OCI-M1 (cell line): ENCODE data around the gene ZSCAN4.

Experiments used
- DNase-seq: peaks from one replicate; lab custom pipeline; 2025; lab: John Stamatoyannopoulos, UW

Gene ZSCAN4

GRCh38 chr19:57682226-57682766 lies 13.6 kb downstream of the ZSCAN4 start:
- no peak for DNase-seq

GRCh38 chr19:57686727-57687126 lies 18.0 kb downstream of the ZSCAN4 start:
- DNase-seq = no peak

- DNase-seq = no peak
These were observed 18.8 kb downstream of the ZSCAN4 start for GRCh38 chr19:57687363-57688010.

- DNase-seq = no peak
These were observed 19.5 kb downstream of the ZSCAN4 start for GRCh38 chr19:57688011-57688763.

- DNase-seq = no peak
These were observed 21.0 kb downstream of the ZSCAN4 start for GRCh38 chr19:57689750-57690149.

- no peak for DNase-seq
These were observed 32.9 kb downstream of the ZSCAN4 start for GRCh38 chr19:57701625-57702024.

- DNase-seq = no peak
These were observed 37.6 kb downstream of the ZSCAN4 start for GRCh38 chr19:57706346-57706745.

GRCh38 chr19:57708641-57709361 lies 40.1 kb downstream of the ZSCAN4 start, which contains the start of gene ZNF154:
Gene ZNF154, minus strand, starts transcription at chr19:57709204. Its CDS starts 233 bp downstream, at chr19:57708971.
- DNase-seq = no peak

- DNase-seq = no peak
These were observed 40.9 kb downstream of the ZSCAN4 start for GRCh38 chr19:57709616-57710015.

- no peak for DNase-seq
These were observed 43.5 kb downstream of the ZSCAN4 start for GRCh38 chr19:57712222-57712621.

GRCh38 chr19:57719424-57719823 lies 50.7 kb downstream of the ZSCAN4 start:
- no peak for DNase-seq

GRCh38 chr19:57719901-57720519 lies 51.3 kb downstream of the ZSCAN4 start:
- no peak for DNase-seq

GRCh38 chr19:57720878-57721277 lies 52.1 kb downstream of the ZSCAN4 start:
- no peak for DNase-seq
